Ectodermal cell (in vitro differentiated cells): ENCODE measurements around the gene RASSF8.

Experiments used
- H3K27ac ChIP-seq: 2 replicates; pipeline ENCODE4 v1.7.0; 2013; ENCODE audit warnings: mild to moderate bottlenecking, low read depth, low read length; ENCODE audit not compliant: insufficient read depth, poor library complexity, severe bottlenecking
- H3K27me3 ChIP-seq: 2 replicates; pipeline ENCODE4 v1.7.0; 2013; ENCODE audit warnings: mild to moderate bottlenecking, low read length; ENCODE audit not compliant: insufficient read depth, control insufficient read depth, poor library complexity, severe bottlenecking
- H3K36me3 ChIP-seq: one replicate; pipeline ENCODE4 v1.7.0; 2013; ENCODE audit warnings: low read length; ENCODE audit not compliant: control insufficient read depth, insufficient read depth
- H3K4me1 ChIP-seq: one replicate; pipeline ENCODE4 v1.7.0; 2013; ENCODE audit warnings: low read length; ENCODE audit not compliant: control insufficient read depth, insufficient read depth
- H3K4me3 ChIP-seq: 2 replicates; pipeline ENCODE4 v1.7.0; 2013; ENCODE audit warnings: low read depth, low read length, control low read depth; ENCODE audit not compliant: insufficient read depth
- H3K9me3 ChIP-seq: 2 replicates; pipeline ENCODE4 v1.7.0; 2013; ENCODE audit warnings: mild to moderate bottlenecking, low read length, moderate library complexity; ENCODE audit not compliant: control insufficient read depth
- WGBS, 2 experiments: methylation state at CpG; one replicate each; pipeline ENCODE4 v1.1.7; 2013; ENCODE audit warnings: missing lambda C conversion rate in 2 of 2; 5-methylcytosine and 5-hydroxymethylcytosine counted together

The RASSF8 gene

GRCh38 chr12:26032719-26033241 is 74.3 kb downstream of the RASSF8 start:
- Histone ChIP-seq H3K9me3 (no peaks in the 10 kb centered on the region), H3K4me1 (peaks cover 3% of the 10 kb centered on the region), H3K36me3 (no peaks in the 10 kb centered on the region), H3K27ac (no peak overlapping the region), H3K4me3 (no peak overlapping the region), H3K27me3 (no peaks in the 10 kb centered on the region)
- 92 to 100% methylated on average over 1 of the region's 1 CpG for WGBS, 2 experiments

DNA sequence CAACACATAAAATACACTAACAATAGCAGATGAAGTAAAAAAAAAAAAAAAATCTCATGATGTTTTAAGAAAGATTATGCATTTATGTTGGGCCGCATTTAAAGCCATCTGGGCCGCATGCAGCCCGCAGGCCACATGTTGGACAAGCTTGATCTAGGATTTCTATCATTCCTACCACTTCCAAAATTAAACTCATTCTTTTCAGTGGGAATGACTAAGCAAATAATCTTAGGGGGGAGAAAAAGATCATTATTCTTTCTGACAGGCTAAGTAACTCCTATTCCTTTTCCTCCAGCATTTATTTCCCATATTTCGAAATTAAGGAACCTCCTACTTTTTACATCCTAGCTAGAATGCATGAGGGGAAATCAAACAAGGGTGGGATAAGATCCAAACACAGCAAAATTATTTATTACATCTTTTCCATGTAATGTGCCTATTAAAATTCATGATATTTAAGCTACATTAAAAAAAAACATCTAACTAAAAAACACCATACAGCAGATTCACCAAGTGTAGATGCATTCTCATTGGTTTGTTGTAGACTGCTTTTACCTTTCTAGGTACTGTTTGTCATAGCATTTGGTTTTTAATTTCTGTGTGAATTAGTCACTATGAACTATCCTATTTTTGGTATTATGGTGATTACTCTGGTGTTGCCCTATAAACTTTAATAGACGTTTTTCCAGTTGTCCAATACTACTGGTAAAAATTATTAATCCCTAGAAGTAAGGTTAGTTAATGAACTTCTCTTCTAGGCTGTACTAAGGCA is 76.1 kb downstream of the RASSF8 start:
- Histone ChIP-seq H3K4me3 (no peak overlapping the region), H3K4me1 (no peaks in the 10 kb centered on the region), H3K27ac (no peak overlapping the region), H3K9me3 (no peaks in the 10 kb centered on the region), H3K36me3 (no peaks in the 10 kb centered on the region), H3K27me3 (no peaks in the 10 kb centered on the region)
- WGBS, 2 experiments = 73 to 91% methylated on average over 3 to 5 of the region's 5 CpGs

- Histone ChIP-seq H3K4me1 (no peaks in the 10 kb centered on the region), H3K36me3 (no peaks in the 10 kb centered on the region), H3K27ac (no peak overlapping the region), H3K9me3 (no peaks in the 10 kb centered on the region), H3K4me3 (no peak overlapping the region), H3K27me3 (no peaks in the 10 kb centered on the region)
- WGBS, 2 experiments = 83 to 85% methylated on average over 3 to 4 of the region's 4 CpGs
Observed at GRCh38 chr12:26036877-26037276, 78.4 kb downstream of the RASSF8 start.

GRCh38 chr12:26037615-26038220 is 79.2 kb downstream of the RASSF8 start:
- Histone ChIP-seq H3K4me1 (no peaks in the 10 kb centered on the region), H3K27me3 (no peaks in the 10 kb centered on the region), H3K36me3 (no peaks in the 10 kb centered on the region), H3K4me3 (no peak overlapping the region), H3K27ac (no peak overlapping the region), H3K9me3 (no peaks in the 10 kb centered on the region)
- WGBS, 2 experiments = 71 to 96% methylated on average over 1 to 2 of the region's 2 CpGs

DNA sequence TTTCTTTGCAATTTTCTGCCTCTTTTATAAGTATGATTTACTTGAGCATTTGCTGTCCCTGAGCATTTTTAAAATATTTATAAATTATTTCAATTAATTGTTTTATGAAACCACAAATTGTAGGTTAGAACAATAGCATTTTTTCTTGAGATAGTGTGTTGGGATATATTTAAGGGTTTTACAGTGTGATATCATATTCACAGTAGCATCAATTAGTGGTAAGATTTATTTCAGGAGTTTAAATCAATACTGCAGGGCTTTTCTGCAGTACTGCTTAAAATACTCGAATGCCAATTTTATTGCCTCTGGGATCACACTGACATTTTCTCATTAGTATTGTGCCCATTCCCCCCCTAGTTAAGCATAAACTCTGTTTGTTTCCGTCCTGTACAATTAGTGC is 84.2 kb downstream of the RASSF8 start:
- Histone ChIP-seq H3K9me3 (no peaks in the 10 kb centered on the region), H3K36me3 (no peaks in the 10 kb centered on the region), H3K4me1 (peaks cover 13% of the 10 kb centered on the region), H3K4me3 (no peak overlapping the region), H3K27me3 (no peaks in the 10 kb centered on the region), H3K27ac (no peak overlapping the region)
- 88 to 91% methylated on average over 2 of the region's 2 CpGs for WGBS, 2 experiments

GRCh38 chr12:26043135-26044006 is 84.9 kb downstream of the RASSF8 start:
- no peak overlapping the region for H3K27ac ChIP-seq
- 94% methylated on average over 9 of the region's 10 CpGs for WGBS, 2 experiments
- H3K4me1 ChIP-seq = peaks cover 14% of the 10 kb centered on the region
- no peaks in the 10 kb centered on the region for H3K9me3 ChIP-seq
- H3K36me3 ChIP-seq = no peaks in the 10 kb centered on the region
- no peaks in the 10 kb centered on the region for H3K27me3 ChIP-seq
- no peak overlapping the region for H3K4me3 ChIP-seq

GRCh38 chr12:26044007-26044394 is 85.5 kb downstream of the RASSF8 start:
- Histone ChIP-seq H3K4me1 (peaks cover 14% of the 10 kb centered on the region), H3K27ac (no peak overlapping the region), H3K36me3 (no peaks in the 10 kb centered on the region), H3K27me3 (no peaks in the 10 kb centered on the region), H3K9me3 (no peaks in the 10 kb centered on the region), H3K4me3 (no peak overlapping the region)

- Histone ChIP-seq H3K9me3 (no peaks in the 10 kb centered on the region), H3K36me3 (no peaks in the 10 kb centered on the region), H3K27ac (no peak overlapping the region), H3K4me3 (no peak overlapping the region), H3K4me1 (peaks cover 14% of the 10 kb centered on the region), H3K27me3 (no peaks in the 10 kb centered on the region)
- 82 to 100% methylated on average over 1 of the region's 1 CpG for WGBS, 2 experiments
Observed at GRCh38 chr12:26044592-26044991, 86.1 kb downstream of the RASSF8 start.

DNA sequence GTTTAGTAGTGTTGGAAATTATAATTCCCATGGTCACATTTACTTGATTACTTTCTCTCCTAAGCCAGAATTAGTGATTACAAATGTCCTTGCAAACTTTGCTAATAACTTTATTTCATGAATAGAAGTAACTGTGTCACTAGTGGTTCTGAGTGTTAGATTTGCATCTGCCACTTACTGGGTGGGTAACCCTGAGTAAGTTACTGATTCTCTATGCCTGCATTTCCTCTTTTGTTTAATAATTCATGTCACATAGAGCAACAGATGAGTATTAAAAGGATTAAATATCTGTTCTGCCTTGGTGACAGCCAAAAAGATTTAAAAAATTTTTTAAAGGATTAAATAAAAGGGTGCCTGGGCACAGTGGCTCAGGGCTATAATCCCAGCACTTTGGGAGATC is 87.7 kb downstream of the RASSF8 start:
- Histone ChIP-seq H3K36me3 (no peaks in the 10 kb centered on the region), H3K27me3 (no peaks in the 10 kb centered on the region), H3K9me3 (no peaks in the 10 kb centered on the region), H3K4me1 (peaks cover 14% of the 10 kb centered on the region), H3K27ac (no peak overlapping the region), H3K4me3 (no peak overlapping the region)

- H3K9me3 ChIP-seq = no peaks in the 10 kb centered on the region
- H3K4me3 ChIP-seq = no peak overlapping the region
- WGBS, 2 experiments = 82 to 89% methylated on average over 1 of the region's 1 CpG
- H3K4me1 ChIP-seq = peaks cover 14% of the 10 kb centered on the region
- no peak overlapping the region for H3K27ac ChIP-seq
- no peaks in the 10 kb centered on the region for H3K27me3 ChIP-seq
- no peaks in the 10 kb centered on the region for H3K36me3 ChIP-seq
Observed at GRCh38 chr12:26046906-26047305, 88.4 kb downstream of the RASSF8 start.
